NCI-H2029 (cell line): ENCODE results near the gene CUX1.

Source experiments
- DNase-seq: peaks from one replicate; lab custom pipeline; 2025; lab: John Stamatoyannopoulos, UW

CUX1 gene

GRCh38 chr7:102073931-102074880 lies 256.8 kb downstream of the CUX1 start:
- peak; percentile 71 for DNase-seq

GRCh38 chr7:102075126-102075525 lies 257.7 kb downstream of the CUX1 start:
- no peak for DNase-seq

GRCh38 chr7:102075553-102076135 lies 258.2 kb downstream of the CUX1 start:
- DNase-seq = no peak

GRCh38 chr7:102077081-102077480 lies 259.7 kb downstream of the CUX1 start:
- no peak for DNase-seq

DNA sequence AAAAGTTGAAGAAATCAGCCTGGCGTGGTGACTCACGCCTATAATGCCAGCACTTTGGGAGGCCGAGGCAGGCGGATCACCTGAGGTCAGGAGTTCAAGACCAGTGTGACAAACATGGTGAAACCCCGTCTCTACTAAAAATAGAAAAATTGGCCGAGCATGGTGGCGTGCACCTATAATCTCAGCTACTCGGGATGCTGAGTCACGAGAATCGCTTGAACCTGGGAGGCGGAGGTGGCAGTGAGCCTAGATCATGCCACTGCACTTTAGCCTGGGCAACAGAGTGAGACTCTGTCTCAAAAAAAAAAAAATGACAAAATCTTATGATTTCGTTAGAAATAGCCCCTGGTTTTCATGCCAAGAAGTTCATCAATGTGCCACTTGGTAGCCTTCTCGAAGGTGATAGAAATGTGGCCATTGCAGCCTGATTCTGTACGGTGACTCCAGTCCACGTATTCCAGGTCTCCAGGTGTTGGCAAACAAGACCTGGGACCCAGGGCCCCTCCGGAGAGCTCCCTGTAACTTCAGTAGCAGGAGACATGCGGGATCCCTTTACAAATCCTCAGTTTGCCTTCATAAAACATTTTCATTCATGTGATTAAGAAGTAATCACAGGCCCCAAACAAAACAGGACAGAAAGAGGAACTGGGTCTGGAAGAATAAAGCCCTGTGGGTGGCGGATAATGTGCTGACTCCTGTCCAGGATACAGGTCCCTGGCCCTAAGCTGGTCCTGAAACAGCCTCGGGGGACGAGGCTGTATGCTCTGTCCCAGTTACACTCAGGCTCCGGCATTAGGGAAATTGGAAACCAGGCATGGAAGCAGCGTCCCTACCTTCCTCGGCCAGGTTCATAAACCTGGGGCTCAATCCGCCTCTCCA lies 262.0 kb downstream of the CUX1 start:
- no peak for DNase-seq

- DNase-seq = no peak
Measured at GRCh38 chr7:102080019-102080433, 262.6 kb downstream of the CUX1 start.

DNA sequence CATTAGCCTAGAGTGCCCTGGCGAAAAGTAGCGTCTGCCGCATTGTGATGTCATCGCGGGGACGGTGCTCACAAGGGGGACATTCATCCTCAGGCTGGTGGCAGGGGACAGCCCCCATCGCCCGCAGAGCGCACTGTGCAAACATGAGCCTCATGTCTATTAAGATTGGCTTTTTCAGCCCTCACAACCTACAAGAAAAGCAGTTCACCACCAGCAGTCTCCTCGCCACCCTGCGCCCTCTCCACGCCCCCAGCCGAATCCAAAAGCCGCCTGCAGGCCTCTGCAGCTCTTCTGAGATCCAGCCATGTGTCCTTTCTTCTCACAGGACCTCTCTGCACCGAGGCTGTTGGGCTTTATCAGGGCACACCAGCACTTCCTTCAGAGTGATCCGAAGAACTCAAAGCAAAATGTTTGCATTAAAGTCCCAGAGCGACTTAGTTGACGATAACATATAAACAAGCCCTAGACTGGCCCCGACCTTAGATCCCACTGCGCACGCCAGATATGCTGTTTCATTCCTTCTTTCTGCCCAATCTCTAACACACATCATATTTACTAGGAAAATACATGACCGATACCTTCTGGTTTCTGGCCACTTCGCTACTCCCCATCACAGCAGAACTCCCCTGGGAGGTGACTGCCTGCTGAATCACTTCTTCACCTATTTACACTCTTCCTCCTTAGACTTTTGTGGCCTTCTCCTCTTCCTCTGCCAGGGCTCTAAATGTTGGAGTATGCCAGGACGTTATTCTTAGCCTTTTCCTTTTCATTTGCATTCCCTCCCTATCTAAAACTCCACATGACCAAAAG lies 263.2 kb downstream of the CUX1 start:
- no peak for DNase-seq

GRCh38 chr7:102081244-102081627 lies 263.8 kb downstream of the CUX1 start:
- no peak for DNase-seq

DNA sequence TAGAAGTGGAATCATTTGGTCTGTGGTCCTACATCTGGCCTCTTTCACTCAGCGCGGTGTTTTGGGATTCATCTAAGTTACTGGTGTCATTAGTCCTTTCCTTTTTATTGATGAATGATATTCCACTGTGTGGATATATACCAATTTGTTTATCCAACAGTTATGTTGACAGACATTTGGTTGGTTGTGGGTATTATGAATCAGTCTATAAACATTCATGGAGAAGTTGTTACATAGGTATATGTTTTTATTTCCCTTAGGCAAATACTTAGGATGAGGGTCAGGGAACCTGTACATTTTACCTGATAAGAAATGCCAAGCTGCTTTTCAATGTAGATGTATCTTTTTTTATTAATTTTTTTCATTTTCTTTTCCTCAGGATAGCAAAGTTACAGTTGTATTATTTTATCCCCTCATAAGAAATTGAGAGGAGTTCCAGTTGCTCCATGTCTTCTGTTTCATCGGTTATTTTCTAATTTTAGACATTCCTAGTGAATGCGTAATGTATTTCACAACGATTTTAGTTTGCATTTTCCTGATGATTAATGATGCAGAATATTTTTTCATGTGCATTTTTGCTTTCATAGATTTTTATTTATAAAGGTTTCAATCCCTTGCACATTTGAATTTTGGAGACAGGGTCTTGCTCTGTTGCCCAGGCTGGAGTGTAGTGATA lies 265.4 kb downstream of the CUX1 start:
- DNase-seq = no peak

- no peak for DNase-seq
Measured at GRCh38 chr7:102085218-102085772, 267.9 kb downstream of the CUX1 start.

GRCh38 chr7:102089175-102090098 lies 272.0 kb downstream of the CUX1 start:
- DNase-seq = no peak

DNA sequence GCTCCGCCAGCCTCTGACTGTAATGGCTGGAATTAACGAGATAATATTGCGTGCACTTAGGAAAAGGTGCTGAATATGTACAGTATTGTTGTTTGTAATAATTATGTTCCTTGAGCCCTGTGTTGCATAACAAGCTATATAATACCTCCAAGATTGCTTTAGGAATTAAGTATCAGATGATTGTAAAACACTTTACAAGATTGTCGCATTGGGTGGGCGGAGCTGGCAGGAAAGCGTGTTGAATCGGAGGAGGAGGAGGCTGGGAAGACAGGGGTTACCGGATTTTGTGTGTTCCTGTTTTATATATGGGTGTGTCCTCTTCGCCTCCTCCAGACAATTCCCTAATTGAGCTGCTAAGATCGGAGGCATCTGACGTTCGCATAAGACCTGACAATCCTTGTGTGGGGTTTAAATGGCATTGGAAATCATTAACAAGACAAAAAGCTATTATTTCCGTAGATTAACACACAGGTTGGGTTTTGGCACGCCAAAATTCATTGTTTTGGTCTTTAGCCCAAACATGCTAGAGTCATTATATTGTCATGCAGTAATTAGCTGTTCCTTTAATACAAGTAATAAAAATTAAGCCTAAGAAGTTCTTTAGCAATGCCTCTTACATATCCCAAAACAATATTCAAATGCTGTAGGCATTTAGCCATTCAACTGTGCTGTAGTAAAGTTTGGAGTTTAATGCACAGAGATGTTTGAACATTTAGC lies 276.3 kb downstream of the CUX1 start:
- DNase-seq = no peak

- DNase-seq = no peak
Measured at GRCh38 chr7:102094316-102094650, 276.9 kb downstream of the CUX1 start.

GRCh38 chr7:102095321-102096011 lies 278.0 kb downstream of the CUX1 start:
- DNase-seq = no peak

DNA sequence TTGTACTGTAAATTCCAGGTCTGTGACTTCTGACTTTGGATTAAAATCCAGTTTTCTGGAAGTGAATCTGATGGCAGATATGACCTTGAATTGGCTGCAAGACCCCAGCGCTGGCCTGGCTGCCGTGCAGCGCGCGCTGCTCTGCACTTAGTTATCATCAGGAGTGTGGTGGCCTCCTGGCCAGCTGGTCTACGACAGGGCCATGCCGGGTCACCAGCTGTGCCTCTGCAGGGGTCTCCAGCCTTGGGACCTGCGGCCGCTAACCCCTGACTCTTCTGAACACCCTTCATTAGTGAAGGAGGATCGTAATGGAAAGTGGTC lies 278.5 kb downstream of the CUX1 start:
- DNase-seq = no peak

- DNase-seq = no peak
Measured at GRCh38 chr7:102096706-102097427, 279.4 kb downstream of the CUX1 start.

- no peak for DNase-seq
Measured at GRCh38 chr7:102097601-102098161, 280.3 kb downstream of the CUX1 start.

DNA sequence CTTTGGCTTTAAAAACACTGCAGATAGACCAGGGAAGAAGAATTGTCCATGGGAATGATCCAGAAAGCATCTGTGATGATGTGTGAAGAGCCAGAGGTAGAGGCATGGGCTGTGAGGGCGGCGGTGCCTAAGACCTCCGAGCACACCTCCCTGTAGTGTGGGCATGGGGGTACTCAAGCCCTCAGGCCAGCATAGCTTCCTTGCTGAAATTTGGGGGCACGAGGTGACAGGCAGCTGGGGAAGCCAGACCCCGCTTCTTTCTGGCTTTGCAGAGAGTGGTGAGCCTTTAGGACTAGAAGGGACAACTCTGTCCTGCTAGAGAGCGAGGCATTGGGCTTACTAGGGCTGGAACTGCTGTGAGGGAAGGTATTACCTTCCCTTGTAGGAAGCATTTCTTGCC lies 281.6 kb downstream of the CUX1 start:
- no peak for DNase-seq
